CD4-positive, alpha-beta T cell treated with Interleukin-6 at 100 ng/mL for 8 hours (primary cell): ENCODE measurements around the gene MARK2.
"Not testable (repeated sequence)": the region's sequence is repeated elsewhere in the genome, so short reads cannot be mapped to it uniquely, and the experiment has no call there.

Experiments
- DNase-seq: peaks from one replicate; pipeline ENCODE4 v3.0.0-alpha.2; 2020; ENCODE audit warnings: mixed read lengths, low spot score

The MARK2 gene

DNA sequence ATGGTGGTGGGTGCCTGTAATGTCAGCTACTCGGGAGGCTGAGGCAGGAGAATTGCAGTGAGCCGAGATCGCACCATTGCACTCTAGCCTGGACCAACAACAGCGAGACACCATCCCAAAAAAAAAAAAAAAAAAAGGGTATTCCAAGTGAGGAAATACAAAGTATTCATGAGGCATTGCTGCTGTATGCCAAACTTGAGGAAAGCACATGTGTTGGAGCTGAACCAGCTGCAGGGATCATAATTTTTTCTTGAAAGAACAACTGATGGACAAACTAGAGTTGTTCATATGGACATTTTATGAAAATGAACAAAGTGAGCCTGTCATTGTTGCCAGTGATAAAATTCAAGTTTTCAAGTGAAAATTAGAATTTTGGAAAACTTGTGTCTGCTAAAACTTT is 15.8 kb downstream of the MARK2 start:
- no peak for DNase-seq

DNA sequence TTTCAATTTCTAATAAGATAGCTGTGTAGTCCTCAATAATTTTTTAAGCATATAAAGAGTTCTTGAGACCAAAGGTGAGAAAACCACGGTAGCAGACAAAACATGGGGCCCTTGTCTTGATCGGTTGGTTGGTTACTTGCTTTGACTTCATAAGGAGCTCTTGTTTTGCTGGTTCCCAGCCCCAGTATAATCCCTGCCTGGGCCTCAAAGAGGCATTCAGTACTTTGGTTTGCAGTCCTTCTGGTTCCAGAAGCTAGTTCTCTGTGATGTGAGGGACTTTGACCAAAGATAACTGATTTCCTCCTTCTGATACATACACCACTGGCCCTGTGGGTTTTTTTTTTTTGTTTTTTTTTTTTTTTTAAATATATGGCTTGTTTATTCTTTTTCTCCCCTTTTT is 17.1 kb downstream of the MARK2 start:
- DNase-seq: no peak

DNA sequence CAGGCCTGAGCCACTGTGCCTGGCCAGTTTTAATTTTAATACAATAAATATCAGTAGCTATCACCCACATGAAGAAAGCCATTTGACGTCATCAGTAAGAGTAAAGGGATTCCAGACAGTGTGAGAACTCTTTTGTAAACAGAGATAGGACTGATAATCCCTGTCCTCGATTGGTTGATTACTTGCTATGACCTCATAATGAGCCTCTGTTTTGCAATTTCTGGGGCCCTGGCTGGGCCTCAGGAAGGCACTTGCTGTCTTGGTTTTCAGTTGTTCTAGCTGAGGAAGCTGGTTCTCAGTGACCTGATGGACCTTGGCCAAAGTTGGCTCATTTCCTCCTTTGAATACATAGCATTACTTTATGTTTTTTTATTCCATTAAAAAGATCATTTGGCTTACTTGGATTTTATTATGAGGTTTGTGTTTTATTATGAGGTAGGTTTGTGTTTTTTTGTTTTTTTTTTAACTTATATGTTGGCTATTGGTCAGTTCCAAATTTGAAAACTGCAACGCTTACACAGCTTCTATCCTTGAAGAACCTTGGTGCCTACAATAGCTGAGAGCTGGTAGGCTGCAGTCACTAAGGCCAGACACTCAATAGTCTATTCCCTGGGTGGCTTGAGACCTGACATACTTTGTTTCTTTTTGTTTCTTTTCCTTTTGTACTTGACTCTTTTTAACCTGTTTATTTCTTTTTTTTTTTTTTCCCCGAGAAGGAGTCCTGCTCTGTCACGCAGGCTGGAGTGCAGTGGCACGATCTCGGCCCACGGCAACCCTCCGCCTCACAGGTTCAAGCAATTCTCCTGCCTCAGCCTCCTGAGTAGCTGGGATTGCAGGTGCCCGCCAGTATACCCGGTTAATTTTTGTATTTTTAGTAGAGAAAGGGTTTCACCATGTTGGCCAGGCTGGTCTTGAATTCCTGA is 20.0 kb downstream of the MARK2 start:
- DNase-seq: no peak

DNA sequence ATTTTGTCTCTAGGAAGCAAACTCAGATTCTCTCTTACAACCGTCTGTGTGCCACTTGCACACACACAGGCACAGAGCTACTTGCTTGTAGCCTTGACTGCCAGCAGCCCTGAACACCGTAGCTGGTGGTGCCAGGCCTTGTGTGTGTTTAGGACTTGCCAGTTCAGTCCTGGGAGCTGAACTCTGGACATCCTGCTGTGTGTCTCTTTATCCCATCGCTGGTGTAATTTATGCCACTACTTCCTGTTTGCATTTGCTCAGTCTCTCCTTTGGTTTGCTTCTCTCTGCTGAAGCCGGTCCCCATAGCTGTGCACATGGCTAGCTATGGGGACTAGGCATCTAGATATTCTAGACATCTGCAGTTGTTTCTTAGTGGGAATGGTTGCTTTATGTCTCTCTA is 24.0 kb downstream of the MARK2 start:
- no peak for DNase-seq

DNA sequence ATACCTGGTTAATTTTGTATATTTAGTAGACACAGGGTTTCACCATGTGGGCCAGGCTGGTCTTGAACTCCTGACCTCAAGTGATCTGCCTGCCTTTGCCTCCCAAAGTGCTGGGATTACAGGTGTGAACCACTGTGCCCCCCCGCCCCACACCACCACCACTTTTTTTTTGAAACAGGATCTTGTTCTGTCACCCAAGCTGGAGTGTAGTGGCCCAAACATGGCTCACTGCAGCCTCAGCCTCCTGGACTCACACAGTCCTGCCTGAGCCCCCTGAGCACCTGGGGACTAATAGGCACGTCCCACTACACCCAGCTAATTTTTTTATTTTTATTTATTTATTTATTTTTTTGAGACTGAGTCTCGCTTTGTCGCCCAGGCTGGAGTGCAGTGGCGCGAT is 24.7 kb downstream of the MARK2 start:
- DNase-seq: not testable (repeated sequence)

DNA sequence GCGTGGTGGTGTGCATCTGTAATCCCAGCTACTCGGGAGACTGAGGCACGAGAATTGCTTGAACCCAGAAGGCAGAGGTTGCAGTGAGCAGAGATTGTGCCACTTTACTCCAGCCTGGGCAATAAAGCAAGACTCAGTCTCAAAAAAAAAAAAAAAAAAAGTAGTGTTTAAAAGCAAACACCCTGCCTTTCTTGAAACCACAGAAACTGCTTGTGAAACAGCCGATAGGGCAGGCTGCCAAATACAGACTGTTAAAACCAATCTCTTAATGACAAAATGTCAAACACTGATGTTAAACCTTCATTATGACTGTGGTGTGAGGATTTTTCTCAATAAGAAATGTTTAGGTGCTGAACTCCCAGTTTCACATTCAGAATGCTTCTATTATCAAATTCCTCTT is 27.3 kb downstream of the MARK2 start:
- peak; percentile 82 for DNase-seq

DNA sequence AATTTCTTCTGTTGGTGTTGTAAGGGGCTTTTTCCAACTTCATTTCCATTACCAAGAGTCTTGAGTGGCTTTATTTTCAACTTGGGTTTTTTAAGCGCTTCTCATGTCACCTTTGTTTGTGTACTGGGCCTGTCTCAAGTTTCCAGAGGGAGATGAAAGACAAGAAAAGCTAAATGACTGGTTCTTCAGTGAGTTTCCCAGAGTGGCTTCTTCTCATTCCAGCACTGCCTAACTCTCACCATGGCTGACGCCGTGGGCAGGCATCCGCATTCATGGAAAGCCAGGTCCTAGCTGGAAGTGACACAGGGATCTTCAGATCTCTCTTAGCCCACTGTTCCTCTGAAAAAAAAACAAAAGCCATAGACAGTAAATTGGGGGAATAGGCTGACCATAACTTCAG is 28.6 kb downstream of the MARK2 start:
- no peak for DNase-seq

DNA sequence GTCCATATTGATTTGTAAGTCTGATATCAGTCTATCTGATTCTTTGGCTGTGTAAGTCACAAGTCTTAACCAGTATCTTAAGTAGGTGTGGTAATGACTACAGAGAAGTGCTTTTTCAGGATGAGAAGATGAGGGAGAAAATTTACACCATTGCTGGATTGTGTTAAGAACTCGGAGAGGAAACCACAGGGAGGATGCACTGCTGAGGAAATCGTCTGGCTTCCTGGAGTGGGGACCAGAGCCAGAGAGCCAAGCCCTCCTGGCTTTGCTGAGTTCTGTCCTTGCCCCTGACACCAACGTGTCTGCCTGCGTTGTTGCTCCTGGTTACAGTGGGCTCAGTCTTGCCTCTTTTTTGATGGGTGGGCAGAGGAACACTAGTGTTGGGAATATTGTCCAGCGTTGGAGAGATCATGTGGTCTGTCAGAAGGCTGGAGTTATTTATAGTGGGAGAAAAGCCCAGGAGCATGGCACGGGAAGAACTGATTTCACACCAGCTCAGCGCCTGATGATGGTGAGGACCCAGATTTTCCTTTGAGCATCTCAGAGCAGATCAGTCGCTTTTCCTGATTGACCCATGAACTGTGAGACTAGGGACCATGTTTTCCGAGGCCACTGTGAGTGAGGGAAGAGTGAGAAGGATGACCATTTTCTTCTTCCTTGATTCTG is 29.6 kb downstream of the MARK2 start:
- no peak for DNase-seq

DNA sequence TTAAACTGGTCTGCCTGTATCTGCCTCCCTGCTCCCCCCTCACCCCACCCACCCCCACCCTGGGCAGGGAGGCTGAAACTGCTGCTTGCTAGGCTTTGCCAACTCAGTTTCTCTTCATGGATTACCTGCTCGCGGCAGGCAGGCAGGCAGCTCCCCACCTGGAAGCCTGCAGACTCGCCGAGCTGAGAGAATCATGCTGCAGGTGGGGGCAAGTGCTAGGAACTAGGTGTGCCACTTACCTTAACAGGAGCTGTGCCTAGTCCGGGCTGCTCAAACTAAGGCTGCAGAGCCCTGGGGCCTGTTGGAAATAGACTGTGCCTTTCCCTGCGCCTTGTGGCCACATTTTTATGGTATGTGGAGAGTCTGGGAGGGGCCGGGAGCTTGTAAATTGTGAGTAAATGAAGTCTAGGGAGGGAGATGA is 30.3 kb downstream of the MARK2 start:
- DNase-seq: no peak

DNA sequence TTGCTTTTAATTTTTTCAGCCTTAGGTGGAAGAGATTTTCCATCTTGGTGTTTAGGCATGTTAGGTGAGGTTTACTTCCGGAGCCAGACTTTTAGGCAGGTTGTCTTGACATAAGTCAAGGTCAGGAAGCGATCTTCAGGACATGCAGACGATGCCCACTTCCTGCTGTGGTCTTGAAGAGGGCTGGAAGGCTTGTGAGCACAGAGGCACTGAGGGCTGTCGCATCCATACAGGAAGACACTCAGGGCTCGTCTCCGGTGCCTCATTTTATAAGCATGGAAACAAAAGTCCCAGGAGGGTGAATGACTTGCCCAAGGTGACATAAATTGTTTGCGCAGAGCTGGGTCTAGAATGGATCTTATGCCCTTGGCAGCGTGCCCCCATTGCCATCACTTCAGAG is 30.8 kb downstream of the MARK2 start:
- peak; percentile 70 for DNase-seq

DNA sequence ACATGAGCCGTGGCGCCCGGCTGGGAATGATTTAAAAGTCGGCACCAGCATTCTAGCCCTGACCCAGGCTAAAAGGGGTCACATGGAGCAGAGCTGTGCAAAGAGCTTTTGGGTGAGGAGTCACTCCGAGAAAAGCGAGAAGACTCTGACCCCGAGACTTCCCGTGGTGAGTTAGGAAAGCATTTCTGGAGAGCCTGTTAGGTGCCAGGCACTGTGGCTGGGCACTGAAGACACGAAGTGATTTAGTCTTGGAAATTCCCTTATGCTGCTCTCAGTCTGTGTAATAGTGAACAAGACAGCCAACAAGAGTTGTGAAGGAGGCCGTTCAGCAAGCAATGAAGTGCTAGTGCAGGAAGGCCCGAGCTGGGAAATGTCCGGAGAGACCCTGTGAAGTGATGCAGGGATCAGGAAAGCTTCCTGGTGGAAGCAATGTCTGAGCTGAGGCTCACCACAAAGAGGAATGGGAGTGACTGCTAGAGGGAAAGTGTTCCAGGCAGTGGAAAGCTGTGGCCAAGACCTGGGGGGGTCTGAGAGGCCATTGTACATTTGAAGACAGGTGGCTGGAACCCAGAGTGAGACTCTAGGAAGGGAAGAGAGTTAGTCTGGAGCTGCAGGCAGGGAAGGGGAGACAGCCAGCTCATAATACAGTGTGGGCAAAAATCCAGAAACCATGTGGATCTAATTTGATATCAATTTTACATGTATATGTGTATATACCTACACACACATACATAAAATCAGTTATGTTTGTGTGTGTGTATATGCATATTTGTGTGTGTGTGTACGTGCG is 31.6 kb downstream of the MARK2 start:
- no peak for DNase-seq

DNA sequence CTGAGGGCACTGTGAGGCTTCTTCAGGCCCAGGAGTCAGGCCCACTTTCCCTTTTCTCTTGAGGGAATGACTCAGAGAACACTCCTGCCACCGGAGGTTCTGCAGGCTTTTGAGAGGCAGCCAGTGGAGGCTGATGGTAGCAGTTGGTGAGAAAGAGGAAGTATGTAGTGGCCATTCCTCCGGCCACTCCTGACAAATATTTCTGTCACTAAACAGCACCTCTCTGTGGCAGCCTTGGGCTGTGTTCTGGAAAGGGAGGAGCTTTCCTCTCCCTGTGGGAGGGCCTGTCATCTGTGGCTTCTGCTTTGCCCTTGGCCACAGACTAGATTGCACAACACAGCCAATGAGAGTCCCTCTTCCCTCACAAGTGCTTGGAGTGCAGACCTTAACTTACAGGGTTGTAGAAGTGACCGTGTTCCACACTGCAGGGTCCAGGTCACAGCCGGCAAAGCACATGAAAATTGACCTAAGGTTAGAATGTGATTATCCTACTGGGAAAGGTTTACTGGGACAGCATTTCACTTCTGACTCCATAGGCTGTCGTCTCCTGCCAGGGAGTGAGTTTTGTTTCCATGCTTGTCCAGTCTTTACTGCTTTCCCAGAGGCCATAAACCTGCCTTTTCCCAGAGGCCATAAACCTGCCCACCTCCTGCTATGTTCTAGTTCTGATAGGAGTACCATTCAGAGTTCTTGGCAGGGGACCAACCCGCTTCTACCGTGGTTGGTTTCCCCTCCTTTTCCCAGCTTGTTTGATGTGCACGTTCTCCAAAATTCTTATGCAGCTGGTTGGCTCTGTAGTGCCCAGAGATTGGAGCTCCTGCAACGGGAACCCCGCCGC is 33.3 kb downstream of the MARK2 start:
- DNase-seq: peak; percentile 38

DNA sequence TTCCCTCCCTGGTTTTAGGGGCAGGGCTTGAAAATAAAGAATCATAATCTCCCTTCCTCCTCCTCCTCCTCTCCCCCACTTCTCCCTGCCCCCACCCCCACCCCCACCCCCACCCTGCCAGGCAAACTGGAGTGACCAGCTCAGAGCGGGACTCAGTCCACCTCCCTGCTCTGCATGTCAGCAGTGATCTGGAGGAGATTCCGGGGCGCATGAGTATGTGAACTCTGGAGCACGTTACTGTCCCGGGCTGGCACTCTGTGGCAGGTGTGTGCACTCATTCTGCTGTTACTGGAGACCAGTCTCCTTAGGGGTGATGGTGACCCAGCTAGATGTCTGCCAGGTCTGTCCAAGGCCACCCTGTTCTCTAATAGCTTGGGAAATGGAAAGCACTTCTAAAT is 33.9 kb downstream of the MARK2 start:
- DNase-seq: no peak

DNA sequence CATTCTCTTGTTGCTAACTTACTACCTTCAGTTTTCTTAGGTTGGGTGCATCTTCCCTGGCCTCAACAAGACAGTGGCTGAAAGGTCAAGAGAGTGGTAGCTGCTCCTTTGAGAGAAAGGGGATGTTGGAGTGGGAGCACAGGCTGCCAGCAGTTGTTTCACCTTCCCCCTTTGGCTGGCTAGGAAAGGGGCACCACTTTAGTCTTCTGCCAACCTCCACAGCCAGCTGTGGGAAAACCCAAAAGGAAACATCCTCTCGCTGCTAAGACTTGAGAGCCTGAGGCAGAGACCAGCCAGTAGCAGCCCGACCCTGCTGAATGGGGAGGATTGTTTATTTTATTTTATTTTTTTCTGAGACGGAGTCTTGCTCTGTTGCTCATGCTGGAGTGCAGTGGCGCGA is 34.4 kb downstream of the MARK2 start:
- DNase-seq: no peak

DNA sequence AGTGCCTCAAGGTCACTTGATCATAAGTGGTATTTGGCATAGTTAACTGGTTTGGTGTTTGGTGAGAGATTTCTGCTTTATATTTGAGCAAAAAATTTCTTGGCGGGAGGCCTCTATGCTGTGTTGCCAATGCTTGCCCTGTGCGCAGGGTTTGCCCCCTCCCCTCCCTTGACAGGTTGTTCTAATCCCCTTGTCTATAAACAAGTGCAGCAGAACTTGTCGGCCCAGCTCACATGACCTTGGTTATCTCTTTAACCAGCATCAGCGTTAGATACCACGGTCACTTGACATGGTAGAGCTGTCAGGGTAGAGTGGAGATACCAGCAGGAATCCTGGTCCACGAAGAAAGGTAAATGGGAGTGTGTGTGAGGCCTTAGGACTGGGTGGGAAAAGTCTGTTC is 35.6 kb downstream of the MARK2 start:
- DNase-seq: no peak

DNA sequence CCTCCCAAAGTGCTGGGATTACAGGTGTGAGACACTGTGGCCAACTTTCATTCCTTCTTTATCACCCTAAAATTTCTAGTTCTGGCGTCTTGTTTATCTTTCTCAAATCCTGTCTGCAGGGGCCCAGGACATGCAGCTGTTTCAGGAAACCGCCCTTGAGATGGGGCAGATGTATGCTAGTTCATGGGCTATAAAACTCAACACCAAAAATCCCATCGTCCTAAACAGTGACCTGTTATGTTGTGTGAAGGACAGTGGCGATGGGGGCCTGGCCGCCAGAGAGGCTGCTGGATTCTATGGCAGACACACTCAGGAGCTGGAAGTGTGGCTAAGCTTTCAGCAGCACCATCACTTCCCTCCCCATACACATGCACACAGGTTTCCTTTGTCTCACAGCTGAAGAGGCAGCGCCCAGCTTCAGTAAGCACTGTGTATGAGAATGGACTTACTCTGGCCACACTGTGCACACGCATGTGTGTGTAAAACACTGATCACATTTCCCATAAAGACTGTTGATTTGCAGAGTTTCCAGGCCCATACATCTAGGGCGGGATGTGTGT is 36.7 kb downstream of the MARK2 start:
- no peak for DNase-seq

DNA sequence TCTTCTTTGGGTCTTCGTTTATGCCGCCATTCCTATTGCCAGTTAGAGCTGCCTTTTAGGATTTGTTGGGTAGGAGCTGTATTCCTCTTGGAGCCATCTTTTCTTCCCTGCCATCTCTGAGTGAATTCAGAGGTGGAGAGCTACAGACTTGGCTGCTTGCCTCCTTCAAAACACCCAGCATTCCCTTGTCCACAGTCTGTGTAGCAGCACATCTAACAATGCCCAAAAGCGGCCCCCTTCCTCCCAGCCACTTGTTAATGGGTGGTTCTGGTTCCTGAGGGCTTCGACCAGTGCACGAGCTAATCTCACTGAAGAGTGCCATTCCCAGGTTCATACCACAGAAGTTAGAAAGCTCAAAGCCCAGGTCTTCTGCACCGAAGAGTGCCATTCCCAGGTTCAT is 37.7 kb downstream of the MARK2 start:
- DNase-seq: no peak

DNA sequence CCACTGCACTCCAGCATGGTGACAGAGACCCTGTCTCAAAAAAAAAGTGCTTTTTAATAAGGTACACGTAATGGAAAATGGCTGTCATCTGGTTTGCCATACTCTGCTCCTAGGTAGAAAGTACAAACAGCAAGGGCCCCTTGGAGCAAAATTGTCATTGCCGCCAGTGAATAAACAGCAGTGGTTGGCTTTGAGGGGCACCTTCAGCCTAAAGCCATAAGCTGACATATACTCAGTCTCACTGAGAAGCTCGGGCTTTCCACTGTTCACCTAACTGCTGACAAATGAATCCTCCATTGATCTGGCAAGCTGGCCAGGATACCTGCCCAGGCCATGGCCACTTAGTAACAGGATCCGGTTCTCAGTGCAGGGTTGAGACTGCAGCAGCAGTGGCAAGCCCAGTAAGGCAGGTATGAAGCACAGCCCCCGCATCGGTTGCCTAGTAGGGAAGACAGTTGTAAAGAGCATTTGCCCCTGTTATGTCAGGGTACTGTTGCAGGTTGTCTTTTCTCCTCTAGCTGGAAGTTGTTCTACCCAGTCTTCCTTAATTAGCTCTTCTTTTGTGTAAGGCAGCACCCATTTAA is 38.8 kb downstream of the MARK2 start:
- no peak for DNase-seq

DNA sequence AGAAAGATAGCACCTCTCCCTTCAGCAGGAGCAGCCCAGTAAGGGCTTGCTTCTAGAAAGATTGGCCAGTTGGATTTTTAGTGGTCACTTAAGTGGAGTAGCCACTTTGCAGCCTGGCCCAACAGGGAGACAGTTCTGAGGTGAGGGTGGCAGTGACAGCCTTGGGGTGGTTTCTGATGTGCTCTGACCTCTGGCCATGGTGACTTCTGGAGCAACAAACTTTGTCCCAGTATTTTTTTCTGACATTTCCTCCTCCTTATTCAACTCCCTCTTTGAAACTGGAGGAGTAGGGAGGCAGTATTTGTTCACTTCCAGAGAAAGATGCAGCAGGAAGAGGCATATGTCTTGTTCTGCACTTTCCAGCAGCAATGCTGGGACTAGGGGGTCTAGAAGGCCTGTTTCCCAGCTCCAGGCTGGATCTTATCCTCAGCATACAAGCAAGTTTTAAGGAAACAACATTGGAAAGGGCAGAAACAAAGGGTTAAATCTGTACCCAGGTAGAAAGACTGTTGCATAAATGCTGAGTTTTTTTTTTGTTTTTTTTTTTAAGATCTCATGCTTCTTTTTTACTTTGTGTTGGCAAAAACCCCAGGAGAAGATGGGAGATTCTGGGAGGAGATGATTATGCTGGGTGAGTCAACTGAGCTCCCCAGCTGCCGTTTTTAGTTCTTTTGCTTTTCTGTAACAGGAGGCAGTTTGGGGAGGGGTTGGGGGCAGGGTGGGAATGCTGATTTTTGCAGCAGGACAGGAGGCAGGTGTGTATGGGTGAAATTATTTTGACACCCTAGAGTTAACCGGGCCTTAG is 40.9 kb downstream of the MARK2 start:
- DNase-seq: no peak

DNA sequence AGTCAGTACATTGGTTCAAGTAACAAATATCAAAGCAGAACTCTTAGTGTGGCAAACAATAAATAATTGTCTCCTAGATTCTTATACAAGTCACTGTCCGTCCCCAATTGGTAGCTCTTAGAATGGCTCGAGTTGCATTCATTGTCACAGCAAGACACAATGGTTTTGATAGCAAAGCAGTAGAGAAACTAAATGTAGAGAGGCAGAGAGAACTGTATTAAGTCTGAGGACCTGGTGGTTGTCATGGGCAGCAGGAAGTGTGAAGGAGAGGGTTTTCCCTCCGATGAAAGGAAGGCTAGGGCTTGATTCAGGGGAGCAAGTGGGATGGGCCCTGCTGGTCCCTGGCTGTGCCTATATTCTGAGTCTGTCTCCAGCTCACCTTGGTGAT is 41.5 kb downstream of the MARK2 start:
- DNase-seq: no peak
